ENCODE results near the gene CDH13.
A peak's percentile ranks its signal among the peaks of the same experiment; 100 is the strongest.

CDH13 gene

DNA sequence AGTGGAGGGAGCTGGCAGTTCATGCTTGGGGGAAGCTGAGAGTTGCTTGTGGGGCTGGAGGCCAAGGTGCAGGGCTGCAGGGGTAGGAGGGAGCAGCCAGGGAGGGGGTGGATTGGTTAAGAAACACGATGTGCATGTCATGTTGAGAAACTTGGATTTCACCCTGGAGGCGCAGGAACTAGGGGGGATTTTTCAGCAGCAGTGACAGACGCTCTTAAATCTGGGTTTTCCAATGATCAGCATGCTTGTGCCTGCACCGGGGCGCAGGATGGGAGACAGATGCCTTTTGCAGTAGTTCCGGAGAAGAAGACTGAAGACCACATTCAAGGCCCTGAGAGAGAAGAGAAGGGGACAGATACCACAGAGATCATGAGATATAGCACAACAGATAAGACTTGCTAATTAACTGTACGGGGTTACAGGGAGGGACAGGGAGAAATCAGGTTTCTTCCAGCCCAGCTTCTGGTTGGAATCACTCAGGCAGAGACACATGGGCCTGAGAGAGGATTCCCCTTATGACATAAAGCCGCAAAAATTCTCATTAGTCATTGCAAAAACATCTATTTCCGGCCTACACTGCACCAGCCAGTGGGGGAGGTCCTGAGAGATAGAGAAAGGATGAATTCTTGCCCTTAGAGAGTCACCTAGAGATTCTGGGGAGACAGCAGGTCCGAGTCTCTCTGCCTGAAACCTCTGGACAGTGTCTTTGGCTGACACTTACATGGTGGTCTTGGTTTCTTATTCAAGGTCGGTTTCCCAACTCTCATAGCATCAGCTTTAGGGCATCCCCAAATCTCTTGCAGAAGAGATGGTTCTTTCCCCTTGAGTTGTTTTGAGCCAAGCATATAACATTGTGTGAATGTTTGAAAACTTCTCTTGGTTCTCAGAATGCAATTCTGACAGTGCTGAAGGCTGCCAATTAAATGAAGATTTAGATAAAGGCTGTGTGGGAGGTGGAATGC, 27.1 kb downstream of the CDH13 start:
- no peak for DNase-seq

DNA sequence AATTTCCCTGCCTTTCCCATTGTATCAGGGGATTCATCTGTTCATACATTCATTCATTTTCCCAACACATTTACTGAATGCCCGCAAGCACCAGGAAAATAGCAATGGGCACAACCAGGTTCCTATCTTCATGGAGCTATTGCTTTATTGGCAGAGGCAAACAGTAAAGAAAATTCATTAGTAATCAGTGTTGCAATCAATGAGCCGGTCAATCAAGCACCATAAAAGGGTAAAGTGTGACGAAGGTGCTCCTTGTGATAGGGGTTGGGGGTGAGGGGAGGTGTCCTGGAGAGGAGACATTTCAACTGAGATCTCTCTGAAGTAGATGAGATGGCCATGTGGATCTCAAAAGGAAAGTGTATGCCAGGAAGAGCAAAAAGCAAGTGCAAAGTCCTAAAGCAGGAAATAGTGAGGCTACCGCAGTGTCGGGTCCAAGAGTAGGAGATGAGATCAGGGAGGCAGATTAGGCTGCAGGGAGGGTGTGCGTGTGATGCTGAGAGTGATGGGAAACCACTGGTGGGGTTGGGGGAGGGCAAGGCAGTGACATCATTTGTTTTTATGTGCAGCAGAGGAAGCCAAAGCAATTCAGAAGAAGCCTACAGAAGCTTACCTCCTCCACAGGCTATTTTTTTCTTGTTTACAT, 28.4 kb downstream of the CDH13 start:
- DNase-seq = peak; percentile 31 to 47

DNA sequence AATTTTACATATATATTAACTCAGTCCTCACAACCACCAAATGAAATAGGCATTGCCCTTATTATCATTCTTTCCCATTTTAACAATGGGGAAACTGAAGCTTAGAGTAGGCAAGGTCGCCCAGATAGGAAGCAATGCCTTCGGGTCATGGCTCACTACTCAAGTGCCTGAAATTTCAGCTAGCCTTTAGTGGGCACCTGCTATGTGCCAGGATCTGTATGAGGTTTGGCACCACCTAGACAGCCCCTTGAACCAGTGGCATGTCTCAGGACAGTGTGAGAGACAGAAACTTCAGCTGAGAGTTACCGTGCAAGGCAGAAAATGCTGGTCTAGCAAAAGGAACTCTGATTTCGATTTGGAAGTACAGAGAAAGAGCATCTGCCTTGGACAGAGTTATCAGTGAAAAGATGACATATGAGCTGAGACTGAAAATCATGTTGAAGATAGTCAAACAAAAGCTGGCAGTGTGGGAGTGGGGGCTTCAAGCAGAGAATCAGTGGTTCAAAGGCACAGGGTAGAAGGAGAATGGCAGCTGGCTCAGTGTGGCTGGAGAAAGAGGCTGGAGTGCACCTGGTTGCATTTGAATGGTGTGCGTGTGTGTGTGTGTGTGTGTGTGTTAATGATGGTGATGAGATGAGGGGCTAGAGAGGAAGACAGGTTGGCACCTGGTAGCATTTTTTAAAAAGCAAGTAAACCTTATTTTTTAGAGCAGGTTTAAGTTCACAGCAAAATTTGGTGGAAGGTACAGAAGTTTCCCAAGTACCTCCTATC, 29.1 kb downstream of the CDH13 start:
- DNase-seq = no peak

DNA sequence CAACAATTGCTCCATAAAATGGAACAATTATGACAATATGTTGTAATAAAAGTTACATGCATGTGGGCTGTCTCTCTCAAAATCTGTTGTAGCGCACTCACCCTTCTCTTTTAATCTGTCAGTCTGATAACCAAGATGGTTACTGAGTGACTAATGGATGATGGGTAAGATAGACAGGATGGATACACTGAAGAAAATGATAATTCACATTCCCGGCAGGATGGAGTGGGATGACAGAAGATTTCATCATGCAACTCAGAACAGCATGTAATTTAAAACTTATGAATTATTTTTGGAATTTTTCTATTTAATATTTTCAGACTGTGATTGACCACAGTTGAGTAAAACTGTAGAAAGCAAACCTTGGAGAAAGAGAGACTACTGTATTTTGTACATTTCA, 30.5 kb downstream of the CDH13 start:
- no peak for DNase-seq

DNA sequence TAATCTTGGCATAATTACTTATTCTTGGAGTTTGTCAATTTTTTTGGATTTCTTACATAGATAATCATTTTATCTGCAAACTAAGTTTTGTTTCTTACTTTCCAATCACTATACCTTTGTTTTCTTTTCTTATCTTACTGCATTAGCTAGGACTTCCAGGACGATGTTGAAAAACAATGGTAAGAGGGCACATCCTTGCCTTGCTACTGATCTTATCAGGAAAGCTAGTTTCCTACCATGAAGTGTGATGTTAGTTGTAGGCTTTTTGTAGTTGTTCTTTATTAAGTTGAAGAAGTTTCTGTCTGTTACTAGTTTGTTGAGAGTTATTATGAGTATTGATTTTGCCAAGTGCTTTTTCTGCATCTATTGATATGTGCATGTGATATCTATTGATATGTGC, 31.0 kb downstream of the CDH13 start:
- no peak for DNase-seq

DNA sequence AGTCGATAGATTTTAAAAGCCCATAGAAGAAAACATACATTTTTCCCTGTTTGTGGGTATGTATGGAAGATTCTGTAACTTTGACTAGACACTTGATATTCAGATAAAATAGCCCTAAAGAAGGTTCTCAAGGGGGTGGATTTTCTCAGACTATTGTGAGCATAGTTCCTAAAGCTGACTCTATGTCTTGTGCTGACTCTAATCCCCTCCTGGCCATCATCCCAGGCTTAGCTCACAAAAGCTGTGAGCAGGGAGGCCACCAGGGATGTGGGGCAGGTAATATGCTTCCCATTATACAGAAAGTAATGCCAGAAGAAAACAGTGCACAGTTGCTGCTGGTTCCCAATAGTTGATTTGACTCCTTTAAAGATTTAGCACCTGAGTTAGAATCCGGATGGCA, 32.0 kb downstream of the CDH13 start:
- no peak for DNase-seq

DNA sequence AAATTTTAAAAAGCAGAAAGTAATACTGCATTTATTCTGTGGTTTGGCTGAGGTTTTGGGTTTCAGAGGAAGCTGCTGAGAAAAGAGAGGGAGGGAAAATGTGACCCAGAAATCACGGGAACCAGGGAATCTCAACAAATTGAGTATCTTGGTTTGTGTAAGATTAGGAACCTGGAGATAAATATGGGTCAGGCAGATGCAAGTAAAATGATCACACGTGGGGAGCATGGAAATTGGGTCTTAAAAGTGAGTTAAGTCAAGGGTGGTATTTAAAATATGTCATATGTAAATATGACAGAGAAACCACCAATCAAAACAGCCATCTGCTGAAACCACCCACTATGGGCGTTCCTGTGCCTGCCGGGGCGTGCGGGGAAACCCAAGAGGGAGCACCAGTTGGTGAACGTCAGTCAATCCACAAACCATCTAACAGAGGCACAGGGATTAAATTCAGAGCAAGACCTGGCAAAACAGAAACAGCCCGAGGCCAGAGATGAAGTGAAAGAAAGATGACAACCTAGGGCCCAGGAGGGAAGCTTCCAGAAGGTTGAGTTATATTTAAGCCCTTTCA, 33.4 kb downstream of the CDH13 start:
- DNase-seq = no peak

DNA sequence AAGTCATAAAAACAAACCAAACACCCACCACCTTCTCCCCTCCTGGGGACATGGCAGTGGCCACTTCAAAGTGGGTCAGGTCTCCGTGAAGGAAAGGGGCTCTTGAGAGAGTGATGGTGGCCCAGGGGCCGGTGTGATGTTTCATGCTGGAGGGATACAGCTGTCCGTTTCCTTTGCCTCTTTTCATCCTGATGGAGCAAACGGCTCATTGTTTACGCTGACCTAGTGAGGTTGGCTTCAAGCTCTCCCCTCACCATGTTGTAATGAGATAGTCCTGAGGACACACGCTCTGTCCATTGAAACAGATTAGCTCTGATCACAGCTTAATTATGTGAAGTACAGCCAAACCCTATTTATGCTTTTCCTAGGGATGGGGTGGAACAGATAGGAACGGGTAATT, 34.2 kb downstream of the CDH13 start:
- DNase-seq = no peak

DNA sequence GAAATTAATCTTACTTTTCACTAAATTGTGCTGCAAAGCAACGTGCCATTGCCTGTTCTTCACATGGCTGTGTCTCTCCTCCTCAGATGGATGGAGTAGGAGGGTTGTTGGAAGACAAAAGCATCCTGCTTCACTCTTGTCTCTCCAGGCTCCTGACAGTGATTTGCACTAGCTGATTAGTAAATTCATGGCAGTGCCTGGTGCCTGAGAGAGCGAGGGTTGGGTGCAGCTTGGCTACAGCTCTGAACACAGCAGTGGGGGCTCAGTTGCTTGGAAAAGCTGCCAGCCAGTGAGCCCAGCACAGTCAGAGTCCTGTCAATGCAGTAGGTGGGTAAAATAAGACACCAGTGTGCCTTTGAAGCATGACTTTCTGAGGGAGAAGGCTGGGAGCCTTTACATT, 37.4 kb downstream of the CDH13 start:
- DNase-seq = no peak

DNA sequence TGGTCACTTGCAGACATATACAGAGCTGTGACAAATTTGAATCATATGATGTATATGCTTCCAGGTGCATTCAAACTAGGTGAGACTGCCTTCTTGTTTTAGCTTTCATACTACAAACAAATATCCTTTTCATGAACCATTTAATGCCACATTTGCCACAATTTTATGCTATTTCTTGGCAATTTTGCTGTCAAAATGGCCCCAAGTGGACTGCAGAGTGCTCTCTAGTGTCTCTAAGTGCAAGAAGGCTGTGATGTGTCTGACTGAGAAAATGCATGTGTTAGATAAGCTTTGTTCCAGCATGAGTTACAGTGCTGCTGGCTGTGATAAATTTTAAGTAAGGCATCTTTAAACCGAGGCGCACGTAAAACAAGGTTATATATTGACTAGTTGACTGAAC, 38.3 kb downstream of the CDH13 start:
- DNase-seq = no peak

DNA sequence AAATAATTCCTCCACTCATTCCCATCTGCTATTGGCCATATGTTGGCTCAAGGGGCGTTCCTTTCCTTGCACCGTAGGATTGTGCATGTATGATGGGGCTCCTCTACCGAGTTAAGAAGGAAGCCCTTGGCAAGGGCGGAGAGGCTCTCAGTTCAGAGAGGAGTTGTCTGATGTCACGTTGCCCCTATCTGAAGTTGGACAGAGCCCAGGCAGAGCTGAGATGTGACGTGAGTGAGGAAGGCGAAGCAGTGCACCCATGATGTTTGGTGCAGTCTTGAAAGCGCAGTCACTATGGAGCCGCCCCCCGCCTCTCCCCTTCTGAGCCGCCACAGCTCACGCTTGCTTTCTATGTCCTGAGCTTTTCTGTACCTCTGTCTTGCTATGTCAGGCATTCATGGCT, 40.7 kb downstream of the CDH13 start:
- DNase-seq = no peak

DNA sequence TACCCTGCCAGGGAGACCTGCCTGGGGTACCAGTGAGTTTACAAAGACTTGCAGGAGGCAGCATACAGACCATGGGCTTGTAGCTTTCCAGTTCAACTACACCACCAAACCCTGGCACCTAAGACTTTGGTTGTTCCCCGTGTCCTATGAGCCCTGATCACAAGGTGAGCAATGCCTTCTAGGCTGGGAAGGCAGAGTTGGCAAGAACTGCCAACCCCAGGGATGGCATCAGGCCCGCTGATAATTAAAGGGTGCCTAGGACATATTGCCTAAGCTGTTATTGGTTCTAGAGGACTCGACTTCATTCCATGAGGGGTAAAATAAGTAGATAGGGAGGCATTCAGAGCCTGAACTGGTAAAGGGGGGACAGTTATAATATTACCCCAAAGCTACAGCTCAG, 41.3 kb downstream of the CDH13 start:
- DNase-seq = no peak

DNA sequence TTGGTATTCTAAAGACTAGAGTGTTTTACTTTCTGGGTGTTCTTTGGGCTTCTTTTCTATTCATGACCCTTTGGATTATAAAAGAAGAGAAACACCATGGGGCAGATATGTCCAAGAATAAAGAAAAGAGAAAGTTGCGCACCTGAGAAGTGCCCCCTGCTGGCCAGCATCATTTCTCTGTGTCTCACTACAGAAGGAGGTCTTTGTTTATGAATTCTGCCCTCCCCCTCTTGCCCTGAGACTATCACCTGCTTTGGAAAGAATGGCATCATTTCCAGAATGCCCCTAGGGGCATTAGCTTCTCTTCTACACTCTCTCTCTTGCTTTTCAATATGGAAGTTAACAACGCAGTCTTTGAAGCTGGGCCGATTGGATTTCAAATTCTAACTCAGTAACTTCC, 45.0 kb downstream of the CDH13 start:
- no peak for DNase-seq

DNA sequence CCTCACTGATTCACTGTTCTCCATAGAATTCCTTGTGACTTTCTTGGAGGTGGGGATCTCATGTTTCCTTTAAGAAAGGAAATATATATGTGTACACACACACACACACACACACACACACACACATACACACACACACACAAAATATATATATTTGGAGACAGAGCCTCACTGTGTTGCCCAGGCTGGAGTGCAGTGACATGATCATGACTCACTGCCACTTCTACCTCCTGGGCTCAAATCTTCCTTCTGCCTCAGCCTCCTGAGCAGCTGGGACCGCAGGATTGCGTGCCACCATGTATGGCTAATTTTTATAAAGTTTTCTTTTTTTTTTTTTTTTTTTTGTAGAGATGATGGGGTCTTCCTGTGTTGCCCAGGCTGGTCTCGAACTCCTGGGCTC, 45.9 kb downstream of the CDH13 start:
- DNase-seq = no peak

DNA sequence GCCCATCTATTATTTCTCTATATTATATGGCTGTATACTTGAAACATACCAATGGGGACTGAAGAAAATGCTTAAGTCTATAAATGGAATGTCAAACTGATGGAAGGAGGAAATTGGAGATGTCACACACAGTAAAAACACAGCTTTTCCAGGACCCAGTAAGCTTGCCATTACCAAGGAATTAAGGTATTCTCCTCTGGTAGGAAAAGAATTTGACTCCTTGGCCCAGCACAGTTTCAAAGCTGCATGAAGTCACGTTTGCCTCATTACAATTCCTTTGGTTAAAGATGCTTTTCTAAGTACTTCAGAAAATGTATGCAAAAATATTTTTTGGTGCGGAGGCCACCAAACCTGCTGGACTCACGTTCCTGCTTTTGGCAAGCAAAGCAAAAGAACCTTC, 48.5 kb downstream of the CDH13 start:
- DNase-seq = no peak

DNA sequence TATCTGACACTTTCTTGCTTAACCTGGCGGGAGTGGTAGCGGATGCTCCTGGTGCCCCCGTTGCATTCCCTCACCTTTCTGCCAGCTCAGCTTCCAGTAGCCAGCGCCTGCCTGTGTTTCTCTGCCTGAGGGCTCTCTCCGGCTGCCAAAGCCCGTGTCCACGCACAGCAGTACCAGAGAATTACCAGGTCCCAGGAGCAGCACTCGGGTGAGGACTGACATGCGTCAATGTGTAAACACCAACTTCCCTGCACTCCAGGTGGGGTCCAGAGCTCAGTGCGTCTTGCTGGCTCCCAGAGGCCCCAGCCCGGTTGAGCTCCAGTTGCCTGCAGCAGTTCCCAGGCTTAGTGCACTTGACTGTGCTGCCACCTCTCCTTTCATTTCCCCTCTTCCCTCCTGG, 54.8 kb downstream of the CDH13 start:
- no peak for DNase-seq

DNA sequence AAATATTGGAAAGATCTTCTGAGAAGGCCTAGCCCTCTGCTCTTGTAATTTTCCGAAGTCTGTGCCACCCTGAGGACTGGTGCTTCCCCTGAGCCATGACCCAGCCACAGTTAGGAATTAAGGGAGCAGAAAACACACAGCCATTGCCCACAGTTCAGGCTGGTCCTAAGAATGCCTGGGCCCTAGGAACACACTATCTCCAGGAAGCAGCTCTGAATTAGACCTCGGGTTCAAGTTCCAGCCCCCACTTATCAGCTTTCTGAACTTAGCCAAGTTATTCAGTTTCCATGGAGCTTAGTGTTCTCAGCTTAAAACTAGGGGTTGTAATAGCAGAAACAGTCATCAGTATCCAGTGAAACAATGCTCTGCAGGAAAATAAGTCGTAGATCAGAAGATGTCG, 56.0 kb downstream of the CDH13 start:
- DNase-seq = no peak

DNA sequence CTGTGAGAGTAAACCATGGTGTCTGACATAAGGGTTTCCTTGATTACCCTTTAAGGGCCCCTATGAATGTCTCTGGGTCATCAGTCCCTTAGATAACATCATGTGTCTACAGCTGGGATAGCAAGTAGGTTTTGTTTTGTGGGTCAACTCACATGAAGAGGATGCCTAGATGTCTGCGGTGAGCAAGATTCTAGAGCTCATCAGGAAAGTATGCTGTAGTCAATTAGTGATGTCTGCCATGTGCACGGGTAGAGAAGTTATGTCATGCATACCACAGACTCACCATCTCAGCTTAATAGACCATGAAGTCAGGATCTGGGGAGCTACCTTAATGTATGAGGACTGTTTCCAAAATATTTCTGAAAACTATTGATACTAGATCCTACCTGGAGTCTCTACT, 57.5 kb downstream of the CDH13 start:
- no peak for DNase-seq

DNA sequence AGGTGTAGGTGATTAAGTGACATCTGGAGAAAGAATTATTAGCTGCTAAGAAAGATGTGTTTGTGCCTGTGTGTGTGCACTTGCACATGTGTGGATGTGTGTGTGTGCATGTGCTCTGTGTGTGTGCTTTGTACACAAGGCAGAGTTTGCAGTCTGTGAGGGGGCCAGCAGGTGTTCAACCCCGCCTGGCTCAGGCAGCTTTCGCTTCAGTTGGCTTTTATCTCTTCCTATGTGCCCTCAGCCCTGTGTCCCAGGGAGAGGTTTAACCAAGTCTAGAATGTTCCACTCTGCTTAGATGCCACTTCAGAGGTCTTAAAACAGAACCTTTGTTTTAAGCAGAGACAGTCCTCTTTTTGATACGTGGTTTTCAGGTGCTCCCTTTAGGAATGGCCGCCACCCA, 58.8 kb downstream of the CDH13 start:
- DNase-seq = no peak

DNA sequence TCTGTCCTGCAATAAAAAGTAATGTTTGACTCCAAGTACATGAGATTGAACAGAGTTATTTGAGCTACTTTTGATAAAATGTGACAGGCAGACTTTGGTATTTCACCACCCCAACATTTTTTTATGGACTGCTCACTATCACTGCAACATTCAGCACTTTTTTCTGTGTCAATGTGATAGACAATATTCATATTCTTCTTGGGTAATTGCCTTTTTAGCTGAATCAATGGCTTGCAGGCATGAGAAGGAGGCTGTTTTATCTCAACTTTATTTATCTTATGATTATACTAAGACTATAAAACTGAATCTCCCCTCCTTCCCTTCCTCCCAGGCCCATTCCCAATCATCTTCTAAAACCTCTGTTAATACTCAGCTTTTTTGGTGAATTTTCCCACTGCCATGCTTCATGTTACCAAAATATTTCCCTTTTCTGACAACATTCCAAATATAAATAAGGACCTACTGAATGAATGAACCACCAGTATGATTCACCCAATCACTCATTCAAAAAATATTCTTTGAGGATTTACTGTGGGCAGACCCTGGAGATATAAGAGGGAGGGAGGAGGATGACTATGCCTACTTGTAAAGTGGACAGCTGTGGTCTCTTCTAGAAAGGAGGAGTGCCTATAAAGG, 67.6 kb downstream of the CDH13 start:
- DNase-seq = no peak

DNA sequence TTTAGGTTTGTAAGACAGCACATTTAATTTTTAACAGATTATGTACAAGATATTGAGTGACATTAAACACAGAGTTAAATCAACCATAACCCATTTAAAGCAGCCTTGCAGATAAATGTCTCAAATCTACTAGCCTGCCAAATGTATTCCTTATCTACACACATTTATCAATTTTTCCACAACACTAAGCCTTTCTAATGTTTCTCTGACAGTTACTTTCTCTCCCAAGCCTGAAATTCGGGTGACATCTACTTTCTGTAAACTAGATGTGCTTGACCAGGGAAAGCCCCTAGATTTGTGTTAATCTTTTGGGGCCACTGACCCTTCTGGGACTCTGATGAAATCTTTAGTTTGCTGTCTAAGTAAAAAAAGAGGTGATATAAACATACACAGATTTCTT, 69.0 kb downstream of the CDH13 start:
- no peak for DNase-seq

DNA sequence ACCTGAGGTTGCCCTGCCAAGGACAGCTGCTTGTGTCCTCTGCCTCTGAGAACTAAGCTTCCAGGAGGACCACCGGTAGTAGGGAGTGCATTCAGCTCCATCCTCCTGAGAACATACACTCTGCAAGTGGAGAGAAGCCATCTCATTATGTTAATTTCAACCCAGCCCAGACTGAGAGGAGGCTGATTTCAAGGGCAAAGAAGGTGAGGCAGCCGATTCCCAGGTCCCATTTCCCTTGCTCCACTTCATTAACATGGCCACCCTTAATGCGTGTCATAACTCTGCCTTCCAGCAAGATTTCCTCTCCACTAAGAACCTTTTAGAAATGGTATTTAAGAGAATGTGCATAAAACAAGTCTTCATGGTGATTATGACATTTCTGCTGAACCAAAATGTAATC, 72.5 kb downstream of the CDH13 start:
- no peak for DNase-seq
